ENCODE results near the gene MBD3L5. TPM values are rescaled to one million over a fixed set of nuclear protein-coding genes. Genes with fewer than 3 reads are reported as not detected.
"Not testable (repeated sequence)": the region's sequence is repeated elsewhere in the genome, so short reads cannot be mapped to it uniquely, and the experiment has no call there.

MBD3L5 gene
- total RNA-seq, 1 experiment from 2014 or later: not detected

DNA sequence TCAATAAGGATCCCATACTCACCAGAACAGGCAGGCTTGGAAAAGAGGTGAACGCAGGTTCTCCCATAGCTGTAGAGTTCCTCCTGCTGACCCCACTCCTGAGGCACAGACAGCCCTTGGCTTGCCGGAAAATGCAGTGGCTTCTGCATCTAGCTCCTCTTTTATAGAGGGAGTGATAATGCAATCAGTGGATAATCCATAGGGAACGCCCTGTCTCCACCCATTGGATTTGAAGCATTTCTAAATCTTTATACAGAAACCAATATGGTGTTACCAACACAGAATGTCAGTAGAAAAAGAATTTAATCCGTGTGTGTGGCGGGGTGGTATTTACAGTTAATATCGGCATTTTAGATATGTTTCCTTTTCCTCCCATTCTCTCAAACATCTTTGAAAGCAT is 9.0 kb upstream of the MBD3L5 start, which contains the start of gene MBD3L2B:
Gene MBD3L2B, minus strand, starts transcription at position 101 of the 400 bp plus-strand sequence. Its CDS starts 34 bp downstream, at position 67.
- not testable (repeated sequence) for H3K27me3 ChIP-seq, H3K9me3 ChIP-seq, H3K36me3 ChIP-seq, DNase-seq, H3K4me3 ChIP-seq

DNA sequence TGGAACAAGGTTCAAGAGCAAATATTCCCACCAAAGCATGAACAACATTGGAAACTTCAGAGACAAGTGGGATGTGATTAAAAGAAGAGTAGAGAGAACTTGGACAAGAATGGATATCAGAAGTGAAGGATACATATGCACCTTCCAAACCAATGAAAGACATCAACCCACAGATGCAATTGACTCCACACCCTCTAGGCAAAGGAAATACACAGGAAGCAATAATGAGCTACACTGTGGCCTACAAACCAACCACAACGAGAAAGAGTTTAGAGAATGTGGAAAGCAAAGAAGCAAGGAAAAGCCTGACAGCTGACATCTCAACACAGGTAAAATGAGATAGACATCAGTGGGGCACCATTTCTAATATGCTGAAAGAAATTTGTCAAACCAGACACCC is 1.6 kb upstream of the MBD3L5 start:
- not testable (repeated sequence) for DNase-seq, H3K27me3 ChIP-seq, H3K4me3 ChIP-seq, H3K9me3 ChIP-seq, H3K36me3 ChIP-seq

DNA sequence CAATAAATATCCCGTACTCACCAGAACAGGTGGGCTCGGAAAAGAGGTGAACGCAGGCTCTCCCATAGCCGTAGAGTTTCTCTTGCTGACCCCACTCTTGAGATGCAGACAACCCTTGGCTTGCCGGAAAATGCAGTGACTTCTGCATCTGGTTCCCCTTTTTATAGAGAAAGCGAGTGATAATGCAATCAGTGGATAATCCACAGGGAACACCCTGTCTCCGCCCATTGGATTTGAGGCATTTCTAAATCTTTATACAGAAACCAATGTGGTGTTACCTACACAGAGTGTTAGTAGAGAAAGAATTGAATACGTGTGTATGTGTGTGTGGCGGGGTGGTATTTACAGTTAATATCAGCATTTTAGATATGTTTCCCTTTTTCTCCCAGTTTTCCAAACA is 9.7 kb downstream of the MBD3L5 start, which contains the start of gene MBD3L4:
Gene MBD3L4, minus strand, starts transcription at position 101 of the 400 bp plus-strand sequence. Its CDS starts 35 bp downstream, at position 66.
- H3K27me3 ChIP-seq, DNase-seq, H3K9me3 ChIP-seq, H3K4me3 ChIP-seq, H3K36me3 ChIP-seq: not testable (repeated sequence)

DNA sequence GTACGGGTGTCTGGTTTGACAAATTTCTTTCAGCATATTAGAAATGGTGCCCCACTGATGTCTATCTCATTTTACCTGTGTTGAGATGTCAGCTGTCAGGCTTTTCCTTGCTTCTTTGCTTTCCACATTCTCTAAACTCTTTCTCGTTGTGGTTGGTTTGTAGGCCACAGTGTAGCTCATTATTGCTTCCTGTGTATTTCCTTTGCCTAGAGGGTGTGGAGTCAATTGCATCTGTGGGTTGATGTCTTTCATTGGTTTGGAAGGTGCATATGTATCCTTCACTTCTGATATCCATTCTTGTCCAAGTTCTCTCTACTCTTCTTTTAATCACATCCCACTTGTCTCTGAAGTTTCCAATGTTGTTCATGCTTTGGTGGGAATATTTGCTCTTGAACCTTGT is 11.2 kb downstream of the MBD3L5 start:
- H3K36me3 ChIP-seq, DNase-seq, H3K4me3 ChIP-seq, H3K9me3 ChIP-seq, H3K27me3 ChIP-seq: not testable (repeated sequence)

DNA sequence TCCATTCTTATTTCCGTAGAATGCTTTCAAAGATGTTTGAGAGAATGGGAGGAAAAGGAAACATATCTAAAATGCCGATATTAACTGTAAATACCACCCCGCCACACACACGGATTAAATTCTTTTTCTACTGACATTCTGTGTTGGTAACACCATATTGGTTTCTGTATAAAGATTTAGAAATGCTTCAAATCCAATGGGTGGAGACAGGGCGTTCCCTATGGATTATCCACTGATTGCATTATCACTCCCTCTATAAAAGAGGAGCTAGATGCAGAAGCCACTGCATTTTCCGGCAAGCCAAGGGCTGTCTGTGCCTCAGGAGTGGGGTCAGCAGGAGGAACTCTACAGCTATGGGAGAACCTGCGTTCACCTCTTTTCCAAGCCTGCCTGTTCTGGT is 18.6 kb downstream of the MBD3L5 start, which contains the start of gene MBD3L2:
Gene MBD3L2, plus strand, starts transcription at position 301 of the 400 bp plus-strand sequence. Its CDS starts 53 bp downstream, at position 354.
- not testable (repeated sequence) for DNase-seq, H3K36me3 ChIP-seq, H3K27me3 ChIP-seq, H3K9me3 ChIP-seq, H3K4me3 ChIP-seq

DNA sequence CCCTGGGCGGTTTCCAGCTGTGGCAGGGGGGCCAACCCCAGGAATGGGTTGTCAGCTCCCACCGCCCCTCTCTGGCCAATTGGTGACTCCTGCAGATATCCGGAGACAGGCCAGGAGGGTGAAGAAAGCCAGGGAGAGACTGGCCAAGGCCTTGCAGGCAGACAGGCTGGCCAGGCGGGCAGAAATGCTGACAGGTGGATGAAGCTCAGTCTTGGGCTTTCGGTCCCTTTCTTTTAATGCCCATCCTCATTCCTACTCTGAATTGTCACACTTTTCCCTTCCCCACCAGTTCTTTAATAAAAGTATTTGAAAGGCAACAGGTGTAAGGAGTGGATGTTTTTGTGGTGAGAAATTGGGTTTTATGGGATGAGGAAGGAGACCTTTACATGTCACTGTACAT is 21.0 kb downstream of the MBD3L5 start:
- H3K36me3 ChIP-seq, H3K27me3 ChIP-seq, H3K4me3 ChIP-seq, DNase-seq, H3K9me3 ChIP-seq: not testable (repeated sequence)

DNA sequence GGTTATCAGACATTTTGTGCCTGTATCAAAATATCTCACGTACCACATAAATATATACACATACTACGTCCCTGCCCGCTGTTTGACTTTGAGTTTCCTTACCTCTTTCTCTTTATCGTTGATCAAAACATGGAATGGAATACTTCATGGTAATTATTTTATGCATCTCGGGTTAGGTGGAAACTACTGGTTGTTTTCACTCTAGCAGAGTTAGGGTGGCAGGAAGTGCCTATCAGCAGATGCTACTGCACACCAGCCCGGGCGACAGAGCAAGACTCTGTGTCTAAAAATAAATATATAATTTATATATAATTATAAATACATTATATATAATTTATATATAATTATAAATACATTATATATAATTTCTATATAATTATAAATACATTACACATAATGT is 22.5 kb downstream of the MBD3L5 start:
- H3K27me3 ChIP-seq, H3K4me3 ChIP-seq, H3K36me3 ChIP-seq, DNase-seq, H3K9me3 ChIP-seq: not testable (repeated sequence)

DNA sequence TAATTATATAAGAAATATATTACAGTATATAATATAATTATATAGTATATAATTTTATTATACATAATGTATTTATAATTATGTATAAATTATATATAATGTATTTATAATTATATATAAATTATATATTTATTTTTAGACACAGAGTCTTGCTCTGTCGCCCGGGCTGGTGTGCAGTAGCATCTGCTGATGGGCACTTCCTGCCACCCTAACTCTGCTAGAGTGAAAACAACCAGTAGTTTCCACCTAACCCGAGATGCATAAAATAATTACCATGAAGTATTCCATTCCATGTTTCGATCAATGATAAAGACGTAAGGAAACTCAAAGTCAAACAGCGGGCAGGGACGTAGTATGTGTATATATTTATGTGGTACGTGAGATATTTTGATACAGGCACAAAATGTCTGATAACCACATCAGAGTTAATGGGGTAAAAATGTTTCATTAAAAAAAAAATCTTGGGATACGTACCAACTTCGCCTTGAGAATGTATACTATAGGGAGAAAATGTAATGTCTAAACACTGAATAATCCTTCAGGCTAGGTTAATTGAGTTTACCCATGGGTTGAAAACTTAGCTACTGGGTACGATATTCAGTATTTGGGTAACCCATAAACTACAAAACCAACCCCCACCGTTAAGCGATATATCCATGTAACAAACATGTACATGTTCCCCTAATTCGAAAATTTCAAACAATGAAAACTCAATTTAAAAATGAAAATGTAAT is 24.4 kb downstream of the MBD3L5 start:
- not testable (repeated sequence) for DNase-seq, H3K9me3 ChIP-seq, H3K27me3 ChIP-seq, H3K4me3 ChIP-seq, H3K36me3 ChIP-seq

DNA sequence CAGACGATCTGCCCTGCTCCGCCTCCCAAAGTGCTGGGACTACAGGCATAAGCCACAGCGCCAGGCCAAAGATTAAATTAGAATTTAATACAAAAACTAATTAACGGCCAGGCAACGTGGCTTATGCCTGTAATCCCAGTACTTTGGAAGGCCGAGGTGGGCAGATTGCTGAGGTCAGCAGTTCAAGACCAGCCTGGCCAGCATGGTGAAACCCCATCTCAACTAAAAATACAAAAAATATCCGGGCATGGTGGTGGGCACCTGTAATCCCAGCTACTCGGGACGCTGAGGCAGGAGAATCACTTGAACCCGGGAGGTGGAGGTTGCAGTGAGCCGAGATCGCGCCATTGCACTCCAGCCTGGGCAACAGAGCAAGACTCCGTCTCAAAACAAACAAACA is 25.3 kb downstream of the MBD3L5 start:
- not testable (repeated sequence) for DNase-seq, H3K36me3 ChIP-seq, H3K27me3 ChIP-seq, H3K9me3 ChIP-seq, H3K4me3 ChIP-seq

DNA sequence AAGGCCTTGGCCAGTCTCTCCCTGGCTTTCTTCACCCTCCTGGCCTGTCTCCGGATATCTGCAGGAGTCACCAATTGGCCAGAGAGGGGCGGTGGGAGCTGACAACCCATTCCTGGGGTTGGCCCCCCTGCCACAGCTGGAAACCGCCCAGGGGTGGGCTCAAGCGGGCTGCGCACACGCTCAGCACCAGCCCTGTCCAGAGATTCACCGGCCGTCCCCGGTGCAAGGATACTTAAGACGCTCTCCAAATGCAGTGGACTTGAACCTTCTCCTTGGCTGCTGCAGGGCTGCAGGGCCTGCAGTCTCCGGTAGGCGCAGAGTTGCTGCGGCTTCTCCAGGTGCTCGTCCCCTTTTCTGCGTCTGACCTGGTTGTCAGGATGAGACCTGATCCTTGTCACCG is 26.0 kb downstream of the MBD3L5 start:
- not testable (repeated sequence) for DNase-seq, H3K36me3 ChIP-seq, H3K9me3 ChIP-seq, H3K4me3 ChIP-seq, H3K27me3 ChIP-seq

DNA sequence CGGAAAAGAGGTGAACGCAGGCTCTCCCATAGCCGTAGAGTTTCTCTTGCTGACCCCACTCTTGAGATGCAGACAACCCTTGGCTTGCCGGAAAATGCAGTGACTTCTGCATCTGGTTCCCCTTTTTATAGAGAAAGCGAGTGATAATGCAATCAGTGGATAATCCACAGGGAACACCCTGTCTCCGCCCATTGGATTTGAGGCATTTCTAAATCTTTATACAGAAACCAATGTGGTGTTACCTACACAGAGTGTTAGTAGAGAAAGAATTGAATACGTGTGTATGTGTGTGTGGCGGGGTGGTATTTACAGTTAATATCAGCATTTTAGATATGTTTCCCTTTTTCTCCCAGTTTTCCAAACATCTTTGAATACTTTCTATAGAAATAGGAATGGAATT is 28.2 kb downstream of the MBD3L5 start, which contains the start of gene MBD3L3:
Gene MBD3L3, minus strand, starts transcription at position 101 of the 400 bp plus-strand sequence. Its CDS starts 71 bp downstream, at position 30.
- H3K9me3 ChIP-seq, H3K4me3 ChIP-seq, H3K27me3 ChIP-seq, H3K36me3 ChIP-seq, DNase-seq: not testable (repeated sequence)

DNA sequence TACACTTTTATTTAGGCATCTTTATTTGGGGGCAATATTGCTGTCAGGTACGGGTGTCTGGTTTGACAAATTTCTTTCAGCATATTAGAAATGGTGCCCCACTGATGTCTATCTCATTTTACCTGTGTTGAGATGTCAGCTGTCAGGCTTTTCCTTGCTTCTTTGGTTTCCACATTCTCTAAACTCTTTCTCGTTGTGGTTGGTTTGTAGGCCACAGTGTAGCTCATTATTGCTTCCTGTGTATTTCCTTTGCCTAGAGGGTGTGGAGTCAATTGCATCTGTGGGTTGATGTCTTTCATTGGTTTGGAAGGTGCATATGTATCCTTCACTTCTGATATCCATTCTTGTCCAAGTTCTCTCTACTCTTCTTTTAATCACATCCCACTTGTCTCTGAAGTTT is 29.6 kb downstream of the MBD3L5 start:
- H3K36me3 ChIP-seq, H3K27me3 ChIP-seq, H3K9me3 ChIP-seq, H3K4me3 ChIP-seq, DNase-seq: not testable (repeated sequence)

DNA sequence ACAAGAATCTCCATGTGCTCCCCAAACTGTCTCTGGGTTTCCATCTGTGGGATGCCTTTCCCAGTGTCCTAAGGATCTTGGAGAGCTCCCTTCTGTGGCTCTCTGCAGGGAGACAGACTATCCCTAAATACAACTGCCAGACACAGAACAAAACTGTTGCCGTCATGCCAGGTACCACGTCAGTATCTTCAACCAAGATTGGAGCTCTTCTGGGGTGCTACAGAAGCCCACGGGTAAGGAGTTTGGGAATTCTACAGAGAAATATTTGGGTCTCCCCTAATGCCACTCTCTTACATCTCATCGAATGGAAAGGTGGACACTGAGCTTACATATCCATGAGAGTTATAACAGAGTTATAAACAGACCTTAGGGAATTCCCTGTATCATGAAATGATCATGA is 33.0 kb downstream of the MBD3L5 start:
- no peaks in the 10 kb centered on the region for H3K27me3 ChIP-seq
- no peak for DNase-seq
- H3K4me3 ChIP-seq: no peak overlapping the region
- H3K9me3 ChIP-seq: no peaks in the 10 kb centered on the region
- H3K36me3 ChIP-seq: no peaks in the 10 kb centered on the region

DNA sequence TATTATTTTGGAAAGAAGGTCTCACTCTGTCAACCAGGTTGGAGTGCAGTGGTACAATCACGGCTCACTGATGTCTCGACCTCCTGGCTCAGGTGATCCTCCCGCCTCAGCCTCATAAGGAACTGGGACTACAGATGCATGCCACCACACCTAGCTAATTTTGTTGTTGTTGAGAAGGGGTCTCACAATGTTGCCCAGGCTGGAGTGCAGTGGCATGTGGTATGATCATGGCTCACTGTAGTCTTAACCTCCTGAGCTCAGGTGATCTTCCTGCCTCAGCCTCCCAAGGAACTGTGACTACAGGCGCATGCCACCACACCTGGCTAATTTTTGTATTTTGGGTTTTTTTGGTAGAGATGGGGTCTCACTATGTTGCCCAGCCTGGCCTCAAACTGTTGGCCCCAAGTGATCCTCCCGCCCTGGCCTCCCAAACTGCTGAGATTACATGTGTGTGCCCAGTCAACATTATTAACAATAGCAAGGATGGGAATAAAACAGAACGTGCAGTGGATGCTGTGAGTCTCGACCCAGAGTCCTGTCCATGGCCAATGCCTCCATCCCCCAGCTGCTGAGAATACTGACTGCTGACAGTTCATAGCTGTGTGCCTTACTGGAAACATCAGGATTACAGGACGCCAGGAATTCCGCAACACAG is 33.5 kb downstream of the MBD3L5 start:
- no peak for DNase-seq
- no peaks in the 10 kb centered on the region for H3K36me3 ChIP-seq
- no peaks in the 10 kb centered on the region for H3K9me3 ChIP-seq
- no peak overlapping the region for H3K4me3 ChIP-seq
- H3K27me3 ChIP-seq: no peaks in the 10 kb centered on the region

DNA sequence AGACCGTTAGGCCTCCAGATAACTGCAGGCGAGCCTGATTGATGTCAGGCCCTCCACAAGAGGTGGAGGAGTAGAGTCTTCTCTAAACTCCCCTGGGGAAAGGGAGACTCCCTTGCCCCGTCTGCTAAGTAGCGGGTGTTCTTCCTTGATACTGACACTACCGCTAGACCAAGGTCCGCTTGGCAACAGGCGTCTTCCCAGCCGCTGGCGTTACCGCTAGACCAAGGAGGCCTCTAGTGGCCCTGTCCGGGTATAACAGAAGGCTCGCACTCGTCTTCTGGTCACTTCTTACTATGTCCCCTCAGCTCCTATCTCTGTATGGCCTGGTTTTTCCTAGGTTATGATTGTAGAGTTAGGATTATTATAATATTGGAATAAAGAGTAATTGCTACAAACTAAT is 36.7 kb downstream of the MBD3L5 start:
- H3K36me3 ChIP-seq: peaks cover 22% of the 10 kb centered on the region
- not testable (repeated sequence) for H3K27me3 ChIP-seq, H3K4me3 ChIP-seq, H3K9me3 ChIP-seq
- DNase-seq: peak; percentile 35

DNA sequence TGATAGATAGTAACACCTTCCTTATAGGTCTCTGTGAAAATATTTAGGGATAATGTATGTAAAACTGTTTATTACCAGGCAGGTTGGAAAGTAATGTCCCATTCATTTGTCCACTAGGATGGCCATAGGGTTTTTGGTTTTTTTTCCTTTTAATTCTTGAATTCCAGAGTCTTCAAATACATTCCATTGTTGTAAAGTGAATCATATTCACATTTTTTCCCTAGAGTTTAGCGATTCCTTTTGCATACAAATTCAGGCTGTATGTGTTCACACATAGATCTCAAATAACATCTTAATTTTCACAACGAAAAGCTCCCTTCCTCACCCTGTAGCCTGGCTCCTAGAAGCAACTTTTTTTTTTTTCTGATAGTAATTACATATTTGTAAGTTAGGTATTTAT is 37.3 kb downstream of the MBD3L5 start:
- no peak overlapping the region for H3K4me3 ChIP-seq
- no peaks in the 10 kb centered on the region for H3K27me3 ChIP-seq
- no peak for DNase-seq
- H3K36me3 ChIP-seq: peaks cover 28% of the 10 kb centered on the region
- peaks cover 8% of the 10 kb centered on the region for H3K9me3 ChIP-seq

DNA sequence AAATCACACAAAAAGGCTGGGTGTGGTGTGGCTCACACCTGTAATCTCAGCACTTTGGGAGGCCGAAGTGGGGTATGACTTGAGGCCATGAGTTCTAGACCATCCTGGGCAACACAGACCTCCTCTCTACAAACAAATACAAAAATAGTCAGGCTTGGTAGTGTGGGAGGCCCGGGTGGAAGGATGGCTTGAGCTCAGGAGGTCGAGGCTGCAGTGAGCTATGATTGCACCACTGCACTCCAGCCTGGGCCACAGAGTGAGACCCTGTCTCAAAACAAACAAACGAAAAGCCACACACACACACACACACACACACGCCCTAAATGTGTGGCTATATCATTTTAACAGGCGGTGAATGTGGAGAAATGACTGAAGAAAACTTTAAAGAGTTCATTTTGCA is 38.2 kb downstream of the MBD3L5 start:
- no peak for DNase-seq
- H3K9me3 ChIP-seq: peaks cover 10% of the 10 kb centered on the region
- no peaks in the 10 kb centered on the region for H3K27me3 ChIP-seq
- peak overlapping the region; percentile 90 for H3K4me3 ChIP-seq
- peaks cover 37% of the 10 kb centered on the region for H3K36me3 ChIP-seq
